Measurements from ENCODE around the gene COL28A1. TPM values are rescaled to one million over a fixed set of nuclear protein-coding genes. Genes with fewer than 3 reads are reported as not detected.

COL28A1 gene
- total RNA-seq, 3 donors from 2014 or later (not counting 1 experiment from before 2014, with no cell fraction given): 0.28 to 0.84 (median 0.45) TPM

- no peak overlapping the region for H3K4me3 Mint-ChIP-seq
- Histone ChIP-seq H3K27ac (ENCODE audit: low read length) (no peak overlapping the region), H3K9me3 (ENCODE audit: control insufficient read depth, insufficient read depth, low read length) (no peaks in the 10 kb centered on the region), H3K4me3 (ENCODE audit: low read length) (no peak overlapping the region), H3K27me3 (ENCODE audit: control insufficient read depth, insufficient read depth, low read length) (no peaks in the 10 kb centered on the region), H3K4me1 (ENCODE audit: control insufficient read depth, insufficient read depth, low read length) (no peaks in the 10 kb centered on the region), H3K36me3 (ENCODE audit: control insufficient read depth, insufficient read depth, low read length) (no peaks in the 10 kb centered on the region)
- H3K27me3 Mint-ChIP-seq (ENCODE audit: low read depth in 2 of 2): peaks cover 5 to 8% of the 10 kb centered on the region in 2 donors
- 75% methylated on average over 2 of the region's 6 CpGs for WGBS (ENCODE audit: insufficient coverage)
- DNase-seq (no peak), ATAC-seq (no peak)
- no peaks in the 10 kb centered on the region for H3K36me3 Mint-ChIP-seq
- TF ChIP-seq CTCF (IDR thresholded peaks at IDR 0.05): no peak
- no peak overlapping the region for H3K27ac Mint-ChIP-seq
- no peaks in the 10 kb centered on the region for H3K9me3 Mint-ChIP-seq
- no peaks in the 10 kb centered on the region for H3K4me1 Mint-ChIP-seq
- intact Hi-C loops (cut with micrococcal nuclease): no loop called here
These were observed 36.8 kb downstream of the COL28A1 start for GRCh38 chr7:7498856-7499255.

GRCh38 chr7:7496311-7496710, 39.4 kb downstream of the COL28A1 start:
- Mint-ChIP-seq H3K9me3 (no peaks in the 10 kb centered on the region), H3K36me3 (no peaks in the 10 kb centered on the region), H3K27ac (no peak overlapping the region), H3K4me1 (no peaks in the 10 kb centered on the region), H3K4me3 (no peak overlapping the region), H3K27me3 (ENCODE audit: low read depth in 2 of 2) (peaks cover 5 to 8% of the 10 kb centered on the region in 2 donors)
- TF ChIP-seq CTCF (IDR thresholded peaks at IDR 0.05): no peak
- 72% methylated on average over 2 of the region's 2 CpGs for WGBS (ENCODE audit: insufficient coverage)
- H3K4me3 ChIP-seq (ENCODE audit: low read length): no peak overlapping the region
- H3K36me3 ChIP-seq (ENCODE audit: control insufficient read depth, insufficient read depth, low read length): no peaks in the 10 kb centered on the region
- H3K9me3 ChIP-seq (ENCODE audit: control insufficient read depth, insufficient read depth, low read length): no peaks in the 10 kb centered on the region
- intact Hi-C loops (cut with micrococcal nuclease): no loop called here
- no peak overlapping the region for H3K27ac ChIP-seq (ENCODE audit: low read length)
- no peaks in the 10 kb centered on the region for H3K27me3 ChIP-seq (ENCODE audit: control insufficient read depth, insufficient read depth, low read length)
- no peak for ATAC-seq
- no peaks in the 10 kb centered on the region for H3K4me1 ChIP-seq (ENCODE audit: control insufficient read depth, insufficient read depth, low read length)
- DNase-seq: no peak

GRCh38 chr7:7495171-7495570, 40.5 kb downstream of the COL28A1 start:
- ATAC-seq (no peak), DNase-seq (no peak)
- WGBS (ENCODE audit: insufficient coverage): 43% methylated on average over 1 of the region's 1 CpG
- Mint-ChIP-seq H3K27me3 (ENCODE audit: low read depth in 2 of 2) (peaks cover 5 to 8% of the 10 kb centered on the region in 2 donors), H3K36me3 (no peaks in the 10 kb centered on the region), H3K9me3 (no peaks in the 10 kb centered on the region), H3K27ac (no peak overlapping the region), H3K4me3 (no peak overlapping the region), H3K4me1 (no peaks in the 10 kb centered on the region)
- Histone ChIP-seq H3K27ac (ENCODE audit: low read length) (no peak overlapping the region), H3K36me3 (ENCODE audit: control insufficient read depth, insufficient read depth, low read length) (no peaks in the 10 kb centered on the region), H3K4me1 (ENCODE audit: control insufficient read depth, insufficient read depth, low read length) (no peaks in the 10 kb centered on the region), H3K4me3 (ENCODE audit: low read length) (no peak overlapping the region), H3K27me3 (ENCODE audit: control insufficient read depth, insufficient read depth, low read length) (no peaks in the 10 kb centered on the region), H3K9me3 (ENCODE audit: control insufficient read depth, insufficient read depth, low read length) (no peaks in the 10 kb centered on the region)
- intact Hi-C loops (cut with micrococcal nuclease): no loop called here
- no peak for TF ChIP-seq CTCF (IDR thresholded peaks at IDR 0.05)

- Mint-ChIP-seq H3K4me1 (no peaks in the 10 kb centered on the region), H3K36me3 (no peaks in the 10 kb centered on the region), H3K27me3 (ENCODE audit: low read depth in 2 of 2) (peaks cover 3 to 12% of the 10 kb centered on the region in 2 donors), H3K9me3 (no peaks in the 10 kb centered on the region), H3K27ac (no peak overlapping the region), H3K4me3 (no peak overlapping the region)
- H3K9me3 ChIP-seq (ENCODE audit: control insufficient read depth, insufficient read depth, low read length): peaks cover 3% of the 10 kb centered on the region
- no peak overlapping the region for H3K27ac ChIP-seq (ENCODE audit: low read length)
- no peak for ATAC-seq
- no peak overlapping the region for H3K4me3 ChIP-seq (ENCODE audit: low read length)
- H3K4me1 ChIP-seq (ENCODE audit: control insufficient read depth, insufficient read depth, low read length): no peaks in the 10 kb centered on the region
- no peaks in the 10 kb centered on the region for H3K36me3 ChIP-seq (ENCODE audit: control insufficient read depth, insufficient read depth, low read length)
- no peak for DNase-seq
- WGBS (ENCODE audit: insufficient coverage): 89% methylated on average over 3 of the region's 3 CpGs
- no peaks in the 10 kb centered on the region for H3K27me3 ChIP-seq (ENCODE audit: control insufficient read depth, insufficient read depth, low read length)
- TF ChIP-seq CTCF (IDR thresholded peaks at IDR 0.05): no peak
- intact Hi-C loops (cut with micrococcal nuclease): no loop called here
These were observed 44.6 kb downstream of the COL28A1 start for GRCh38 chr7:7491044-7491443.

Data from natural killer cell (primary cell).